MM.1S (cell line): Measurements from ENCODE around the gene NFX1.

Source experiments
- DNase-seq: peaks from one replicate; pipeline ENCODE4 v3.0.0-alpha.2; 2015
- H2AFZ ChIP-seq: fragments of 300-600 bp; sonication (generic); 2 replicates; pipeline ENCODE4 v1.6.0; 2016; ENCODE audit warnings: antibody characterized with exemption, low read length
- H3F3A ChIP-seq: fragments of 300-600 bp; sonication (generic); 2 replicates; pipeline ENCODE4 v1.6.1; 2016; ENCODE audit warnings: mild to moderate bottlenecking, antibody characterized with exemption, low read length, moderate library complexity, mixed read lengths; ENCODE audit not compliant: insufficient read depth
- H3K27ac ChIP-seq: fragments of 300-600 bp; sonication (generic); 2 replicates; pipeline ENCODE4 v1.5.1; 2016; ENCODE audit warnings: mild to moderate bottlenecking, low read length
- H3K27me3 ChIP-seq: fragments of 300-600 bp; sonication (generic); replicated peaks from 2 replicates; pipeline ENCODE4 v1.6.0; 2016; ENCODE audit warnings: low read length; ENCODE audit not compliant: insufficient read depth
- H3K36me3 ChIP-seq: fragments of 300-600 bp; sonication (generic); replicated peaks from 2 replicates; pipeline ENCODE4 v1.6.1; 2016; ENCODE audit warnings: mild to moderate bottlenecking, low read length, mixed read lengths; ENCODE audit not compliant: insufficient read depth
- H3K4me1 ChIP-seq: fragments of 300-600 bp; sonication (generic); 2 replicates; pipeline ENCODE4 v1.6.1; 2016; ENCODE audit warnings: low read length, mixed read lengths
- H3K4me2 ChIP-seq: fragments of 300-600 bp; sonication (generic); 2 replicates; pipeline ENCODE4 v1.6.0; 2016; ENCODE audit warnings: low read depth, low read length
- H3K4me3 ChIP-seq: fragments of 300-600 bp; sonication (generic); 2 replicates; pipeline ENCODE4 v1.5.1; 2016; ENCODE audit warnings: low read length, mixed read lengths
- H3K79me2 ChIP-seq: fragments of 300-600 bp; sonication (generic); 2 replicates; pipeline ENCODE4 v1.6.1; 2016; ENCODE audit warnings: mixed run types, low read length, mixed read lengths
- H3K9ac ChIP-seq: fragments of 300-600 bp; sonication (generic); 2 replicates; pipeline ENCODE4 v1.6.1; 2016; ENCODE audit warnings: low read length, mixed read lengths
- H3K9me2 ChIP-seq: fragments of 300-600 bp; sonication (generic); replicated peaks from 2 replicates; pipeline ENCODE4 v1.6.1; 2016; ENCODE audit warnings: mild to moderate bottlenecking, low read length, mixed read lengths; ENCODE audit not compliant: insufficient read depth
- H3K9me3 ChIP-seq: fragments of 300-600 bp; sonication (generic); replicated peaks from 2 replicates; pipeline ENCODE4 v1.6.1; 2016; ENCODE audit warnings: mild to moderate bottlenecking, low read length, mixed read lengths; ENCODE audit not compliant: insufficient read depth
- H4K20me1 ChIP-seq: fragments of 300-600 bp; sonication (generic); 2 replicates; pipeline ENCODE4 v1.6.1; 2016; ENCODE audit warnings: mild to moderate bottlenecking, low read length, moderate library complexity, mixed read lengths; ENCODE audit not compliant: insufficient read depth
- CTCF ChIP-seq: fragments of 300-600 bp; sonication (generic); IDR thresholded peaks from 2 replicates; pipeline ENCODE4 v1.5.1; 2016; ENCODE audit warnings: antibody characterized with exemption, low read length, mixed read lengths
- EZH2 ChIP-seq: fragments of 300-600 bp; sonication (generic); optimal IDR thresholded peaks from 2 replicates; pipeline ENCODE3; 2017; ENCODE audit warnings: low read depth, mild to moderate bottlenecking, antibody characterized with exemption, low read length, mixed read lengths
- EZH2phosphoT487 ChIP-seq: fragments of 300-600 bp; sonication (generic); IDR thresholded peaks from 2 replicates; pipeline ENCODE4 v1.6.1; 2018; ENCODE audit warnings: antibody characterized with exemption, low read length

The NFX1 gene

GRCh38 chr9:33318781-33319180 is 28.5 kb downstream of the NFX1 start:
- Histone ChIP-seq H3K36me3 (peaks cover 13% of the 10 kb centered on the region; the same call in 1 of the 2 replicates), H3K27ac (no peak overlapping the region)

GRCh38 chr9:33320230-33320567 is 29.9 kb downstream of the NFX1 start:
- Histone ChIP-seq H3K27me3 (no peaks in the 10 kb centered on the region), H3K36me3 (peaks cover 13% of the 10 kb centered on the region; the same call in 1 of the 2 replicates), H3K79me2 (peaks cover 16% of the 10 kb centered on the region; the same call in 1 of the 2 replicates), H4K20me1 (no peaks in the 10 kb centered on the region), H3K9me3 (no peaks in the 10 kb centered on the region), H3K9ac (no peak overlapping the region), H3K27ac (no peak overlapping the region), H3K4me1 (no peaks in the 10 kb centered on the region), H3K9me2 (no peaks in the 10 kb centered on the region), H3K4me2 (no peak overlapping the region), H2AFZ (no peak overlapping the region), H3F3A (no peaks in the 10 kb centered on the region), H3K4me3 (no peak overlapping the region)
- no peak for DNase-seq
- TF ChIP-seq EZH2phosphoT487 (no peak), CTCF (no peak), EZH2 (no peak)

More at GRCh38 chr9:33318781-33319180, 28.5 kb downstream of the NFX1 start:
- H3K9me3 ChIP-seq: no peaks in the 10 kb centered on the region
- TF ChIP-seq EZH2phosphoT487 (no peak), CTCF (no peak), EZH2 (no peak)
- H4K20me1 ChIP-seq: no peaks in the 10 kb centered on the region
- H3K27me3 ChIP-seq: no peaks in the 10 kb centered on the region
- no peak overlapping the region for H3K9ac ChIP-seq
- no peaks in the 10 kb centered on the region for H3K4me1 ChIP-seq
- H3F3A ChIP-seq: no peaks in the 10 kb centered on the region
- DNase-seq: no peak
- H2AFZ ChIP-seq: no peak overlapping the region
- H3K4me2 ChIP-seq: no peak overlapping the region
- peaks cover 17% of the 10 kb centered on the region; the same call in 1 of the 2 replicates for H3K79me2 ChIP-seq
- no peak overlapping the region for H3K4me3 ChIP-seq
- no peaks in the 10 kb centered on the region for H3K9me2 ChIP-seq

- no peaks in the 10 kb centered on the region for H3K4me1 ChIP-seq
- no peaks in the 10 kb centered on the region for H4K20me1 ChIP-seq
- no peaks in the 10 kb centered on the region for H3K27me3 ChIP-seq
- H3K9me3 ChIP-seq: no peaks in the 10 kb centered on the region
- H3F3A ChIP-seq: no peaks in the 10 kb centered on the region
- H3K36me3 ChIP-seq: peaks cover 13% of the 10 kb centered on the region; the same call in 1 of the 2 replicates
- no peak for TF ChIP-seq CTCF
- no peak for TF ChIP-seq EZH2
- TF ChIP-seq EZH2phosphoT487: no peak
- no peaks in the 10 kb centered on the region for H3K9me2 ChIP-seq
- H3K4me3 ChIP-seq: no peak overlapping the region
- no peak for DNase-seq
- H3K9ac ChIP-seq: no peak overlapping the region
- no peak overlapping the region for H3K4me2 ChIP-seq
- no peak overlapping the region for H3K27ac ChIP-seq
- peaks cover 16% of the 10 kb centered on the region; the same call in 1 of the 2 replicates for H3K79me2 ChIP-seq
- no peak overlapping the region for H2AFZ ChIP-seq
These were observed 30.4 kb downstream of the NFX1 start for GRCh38 chr9:33320568-33321261.
